DMS 273 (cell line): ENCODE measurements around the gene TMEM11.
"Not testable (repeated sequence)": the region's sequence is repeated elsewhere in the genome, so short reads cannot be mapped to it uniquely, and the experiment has no call there.

Experiments used
- DNase-seq: peaks from one replicate; lab custom pipeline; 2025; ENCODE audit not compliant: unreplicated experiment; lab: John Stamatoyannopoulos, UW

Gene TMEM11

DNA sequence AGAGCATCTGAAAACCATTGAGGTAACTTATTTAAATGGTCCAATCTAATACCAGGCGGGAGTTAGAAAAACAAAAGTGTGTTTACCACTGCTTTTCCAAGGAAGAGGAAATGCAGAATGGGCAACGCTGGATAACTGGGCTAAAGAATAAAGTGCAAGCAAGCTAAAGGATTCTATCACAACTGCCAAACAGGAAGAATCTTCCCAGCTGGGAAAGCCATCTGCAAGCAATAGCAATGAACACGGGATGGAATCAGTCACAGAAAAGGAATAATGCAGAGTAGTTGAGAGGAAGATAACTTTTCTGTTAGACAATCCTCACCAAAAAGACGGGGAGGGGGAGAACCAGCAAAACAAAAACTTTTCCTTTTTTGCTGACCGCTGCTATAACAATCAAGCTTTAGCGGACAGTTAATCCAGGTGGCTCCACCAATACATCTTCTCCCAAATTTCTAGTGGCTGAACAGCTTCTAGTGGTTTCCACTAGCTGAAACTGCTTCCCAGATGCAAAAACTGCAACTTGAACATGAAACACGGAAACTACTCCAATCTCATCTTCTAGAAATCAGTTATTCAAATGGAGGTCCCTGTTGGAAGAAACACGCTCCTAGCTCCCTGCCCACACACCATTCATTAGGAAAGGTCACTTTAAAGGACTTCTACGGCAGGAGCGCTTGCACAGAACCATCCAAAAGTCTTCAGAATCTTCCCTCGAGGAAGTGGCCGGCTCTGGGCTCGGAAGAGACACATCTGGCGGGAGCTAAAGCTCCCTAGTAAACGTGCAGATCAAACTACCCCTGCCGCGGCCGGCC, 929 bp downstream of the TMEM11 start:
- no peak for DNase-seq

DNA sequence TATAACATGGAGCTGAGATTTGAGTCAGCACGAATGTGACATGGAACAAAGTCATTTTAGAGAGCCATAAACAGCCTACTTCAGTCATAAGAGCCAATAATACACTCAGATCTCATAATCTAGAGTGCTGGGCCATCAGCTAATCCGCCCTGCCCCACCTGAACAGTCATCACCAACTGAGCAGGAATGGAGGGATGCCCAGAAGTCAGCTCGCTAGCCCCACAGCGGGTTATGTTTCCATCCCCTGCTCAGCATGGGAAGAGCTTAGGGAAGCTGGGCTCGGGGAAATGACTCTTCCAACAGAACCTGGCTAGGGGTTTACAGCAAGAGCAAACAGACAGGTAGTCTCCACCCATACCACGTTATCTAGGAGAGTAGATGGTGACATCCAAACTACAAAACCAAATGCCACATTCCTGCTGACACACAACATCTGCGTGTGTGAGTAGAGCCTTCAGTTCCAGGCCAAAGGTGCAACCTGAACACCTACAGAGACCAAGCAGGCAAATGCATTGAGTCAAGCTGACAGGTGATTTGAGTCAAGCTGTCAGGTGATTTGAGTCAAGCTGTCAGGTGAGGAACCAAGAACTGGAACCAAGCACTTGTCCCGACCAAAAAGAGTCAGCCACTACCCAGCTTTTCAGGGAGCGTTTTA, 2.0 kb downstream of the TMEM11 start:
- DNase-seq = no peak

DNA sequence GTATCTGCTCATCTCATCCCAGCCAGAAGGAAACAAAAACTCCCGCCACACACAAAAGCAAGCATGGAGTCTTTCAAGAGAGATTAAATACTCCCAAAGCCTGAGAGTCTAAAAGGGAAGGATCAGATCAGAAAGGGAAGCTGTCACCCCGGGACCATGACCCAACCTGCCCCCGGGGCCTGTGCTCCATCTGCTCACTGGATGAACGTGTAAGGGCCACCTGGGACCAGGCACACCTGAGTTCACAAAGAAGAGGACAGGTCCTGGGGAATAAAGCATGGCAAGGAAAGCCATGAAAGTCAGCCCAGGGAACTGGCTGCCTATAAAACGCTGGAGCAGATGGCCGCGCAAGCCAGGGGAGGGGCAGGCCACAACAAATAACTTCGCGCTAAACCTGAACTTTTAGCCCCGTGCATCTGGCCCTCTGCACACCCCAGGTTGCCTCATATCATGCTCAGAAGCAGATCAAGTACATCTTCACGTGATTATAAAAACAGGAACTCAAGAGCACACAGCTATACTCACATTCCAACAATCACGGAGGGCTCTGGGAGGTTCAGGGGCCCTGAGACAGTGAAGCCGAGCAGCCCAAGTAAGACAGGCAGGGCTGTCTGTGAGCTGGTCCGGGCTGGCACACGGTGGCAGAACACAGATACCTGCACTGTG, 3.4 kb downstream of the TMEM11 start:
- DNase-seq = peak; percentile 86

- no peak for DNase-seq
These were observed 4.3 kb downstream of the TMEM11 start for GRCh38 chr17:21209511-21210175.

GRCh38 chr17:21208352-21208751, 5.6 kb downstream of the TMEM11 start:
- DNase-seq = no peak

DNA sequence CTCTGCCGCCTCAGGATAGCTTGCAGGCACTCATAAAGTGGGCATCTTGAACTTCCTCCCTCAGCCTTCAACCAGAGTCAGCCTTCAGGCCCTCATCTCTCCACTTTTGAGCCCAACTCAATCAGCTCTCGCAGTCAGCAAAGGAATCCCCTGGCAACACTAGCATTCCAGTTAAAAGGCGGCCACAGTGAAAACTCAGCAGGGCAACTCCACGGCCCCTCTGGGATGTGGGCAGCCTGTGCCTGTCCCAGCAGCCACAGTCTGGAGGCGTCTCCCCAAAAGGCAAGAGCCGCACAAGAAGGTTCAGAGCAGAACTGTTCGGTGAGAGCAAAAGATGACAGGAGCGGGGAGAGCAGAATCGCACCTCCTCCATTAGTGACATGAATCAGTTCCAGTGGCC, 9.0 kb downstream of the TMEM11 start:
- no peak for DNase-seq

- DNase-seq = no peak
These were observed 11.4 kb downstream of the TMEM11 start for GRCh38 chr17:21202512-21202911.

DNA sequence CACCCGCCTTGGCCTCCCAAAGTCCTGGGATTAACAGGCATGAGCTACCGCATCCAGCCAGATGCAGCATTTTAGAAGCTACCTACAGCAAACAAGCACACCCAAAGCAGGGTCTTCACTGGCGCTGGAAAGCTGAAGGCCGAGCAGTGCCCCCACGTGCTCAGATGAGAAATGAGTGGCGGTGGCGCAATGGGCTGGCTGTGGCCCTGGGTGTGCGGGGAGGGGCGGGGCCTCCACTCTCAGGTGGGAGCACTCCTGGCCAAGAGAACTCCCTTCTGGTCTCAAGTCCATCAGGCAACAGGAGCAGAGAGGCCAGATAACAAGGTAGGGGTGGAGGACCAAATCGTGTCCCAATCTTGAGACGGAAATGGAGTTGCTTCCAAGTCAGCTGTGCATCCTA, 12.1 kb downstream of the TMEM11 start:
- no peak for DNase-seq

- DNase-seq = no peak
These were observed 12.7 kb downstream of the TMEM11 start for GRCh38 chr17:21201298-21201595.

- no peak for DNase-seq
These were observed 13.2 kb downstream of the TMEM11 start for GRCh38 chr17:21200590-21201297.

GRCh38 chr17:21199856-21200255, 14.1 kb downstream of the TMEM11 start:
- no peak for DNase-seq

- no peak for DNase-seq
These were observed 14.7 kb downstream of the TMEM11 start for GRCh38 chr17:21199311-21199710.

- DNase-seq = no peak
These were observed 15.6 kb downstream of the TMEM11 start for GRCh38 chr17:21198411-21198810.

- no peak for DNase-seq
These were observed 17.8 kb downstream of the TMEM11 start for GRCh38 chr17:21196126-21196525.

- peak; percentile 93 for DNase-seq
These were observed 19.3 kb downstream of the TMEM11 start for GRCh38 chr17:21194703-21195102.

- DNase-seq = peak; percentile 67
These were observed 19.7 kb downstream of the TMEM11 start for GRCh38 chr17:21194226-21194625.

DNA sequence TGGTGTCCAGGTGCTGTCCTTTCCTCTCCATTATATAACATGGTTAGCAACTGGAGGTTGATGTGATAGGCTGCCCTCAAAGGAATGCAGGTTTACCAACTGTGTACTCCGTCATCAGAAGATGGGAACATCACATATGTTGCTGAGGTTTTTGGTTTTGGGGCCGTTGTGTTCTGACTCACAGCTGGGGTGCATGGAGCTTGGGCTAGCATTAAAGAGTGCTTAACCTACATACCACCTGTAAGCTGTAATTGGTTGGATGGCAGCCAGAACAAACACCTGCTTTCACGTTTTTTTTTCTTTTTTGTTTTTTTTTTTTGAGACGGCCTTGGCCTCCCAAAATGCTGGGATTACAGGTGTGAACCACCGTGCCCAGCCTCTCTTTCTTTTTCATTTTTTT, 20.9 kb downstream of the TMEM11 start:
- DNase-seq = peak; percentile 15

- not testable (repeated sequence) for DNase-seq
These were observed 21.5 kb downstream of the TMEM11 start for GRCh38 chr17:21192414-21192813.

DNA sequence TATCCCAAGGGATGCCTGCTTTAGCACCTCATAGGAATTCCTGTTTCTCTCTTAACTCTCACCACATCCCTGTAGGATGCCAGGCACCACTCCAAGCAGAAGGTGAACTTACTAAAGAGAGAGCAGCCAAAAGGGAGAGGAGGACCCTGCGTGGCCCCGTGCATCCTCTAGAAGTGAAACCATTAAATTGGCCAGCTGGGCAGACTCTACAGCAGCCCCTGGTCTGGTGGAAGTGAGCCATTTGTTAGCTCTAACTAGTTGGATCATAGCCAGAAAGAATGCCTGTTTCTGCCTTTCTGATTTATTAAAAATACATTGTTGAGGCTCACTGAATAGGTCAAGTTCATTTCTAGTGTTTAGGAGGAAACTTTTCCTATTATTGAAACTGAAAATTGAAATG, 22.3 kb downstream of the TMEM11 start:
- peak; percentile 65 for DNase-seq

DNA sequence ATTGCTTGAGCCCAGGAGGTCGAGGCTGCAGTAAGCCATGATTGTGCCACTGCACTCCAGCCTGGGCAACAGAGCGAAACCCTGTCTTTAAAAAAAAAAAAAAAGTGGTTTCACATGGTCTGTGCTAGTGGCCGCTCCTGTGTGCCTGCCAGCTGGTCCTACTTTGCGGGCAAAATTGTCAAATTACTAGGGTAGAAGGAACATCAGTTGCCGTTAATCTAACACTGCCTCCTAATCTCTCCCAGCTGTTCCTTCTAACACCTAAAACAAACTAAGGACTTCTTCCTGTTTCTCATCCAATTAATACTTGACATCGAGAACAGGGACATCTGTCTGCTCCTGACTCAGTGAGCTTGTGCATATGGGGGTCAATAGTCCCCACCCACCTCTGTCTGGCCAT, 23.9 kb downstream of the TMEM11 start:
- DNase-seq = peak; percentile 59

GRCh38 chr17:21189361-21189760, 24.6 kb downstream of the TMEM11 start:
- no peak for DNase-seq
